Measurements from ENCODE around the gene PCDHB12.
"Not testable (repeated sequence)": the region's sequence is repeated elsewhere in the genome, so short reads cannot be mapped to it uniquely, and the experiment has no call there.

The PCDHB12 gene

GRCh38 chr5:141210281-141210680 lies 1.8 kb downstream of the PCDHB12 start:
- not testable (repeated sequence) for DNase-seq (ENCODE audit: low spot score)

- not testable (repeated sequence) for DNase-seq (ENCODE audit: low spot score)
These were observed 2.3 kb downstream of the PCDHB12 start for GRCh38 chr5:141210849-141211248.

GRCh38 chr5:141213656-141214339 lies 5.3 kb downstream of the PCDHB12 start, which contains the start of gene PCDHB13:
PCDHB13 (plus strand) TSS chr5:141213919; CDS start chr5:141214124, 205 bp downstream.
- DNase-seq (ENCODE audit: low spot score) = peak; percentile 59

- DNase-seq (ENCODE audit: low spot score) = not testable (repeated sequence)
These were observed 6.1 kb downstream of the PCDHB12 start for GRCh38 chr5:141214583-141214982.

GRCh38 chr5:141215504-141215903 lies 7.0 kb downstream of the PCDHB12 start:
- not testable (repeated sequence) for DNase-seq (ENCODE audit: low spot score)

- DNase-seq (ENCODE audit: low spot score) = not testable (repeated sequence)
These were observed 7.5 kb downstream of the PCDHB12 start for GRCh38 chr5:141216035-141216434.

- DNase-seq (ENCODE audit: low spot score) = peak; percentile 58
These were observed 14.7 kb downstream of the PCDHB12 start, which contains the start of gene PCDHB14 for GRCh38 chr5:141223112-141223783. PCDHB14 (plus strand) TSS chr5:141223343; CDS start chr5:141223506, 163 bp downstream.

GRCh38 chr5:141224844-141225243 lies 16.3 kb downstream of the PCDHB12 start:
- not testable (repeated sequence) for DNase-seq (ENCODE audit: low spot score)

- not testable (repeated sequence) for DNase-seq (ENCODE audit: low spot score)
These were observed 16.9 kb downstream of the PCDHB12 start for GRCh38 chr5:141225421-141225820.

GRCh38 chr5:141234109-141234667 lies 25.7 kb downstream of the PCDHB12 start:
- DNase-seq (ENCODE audit: low spot score) = no peak

GRCh38 chr5:141235922-141236321 lies 27.4 kb downstream of the PCDHB12 start:
- not testable (repeated sequence) for DNase-seq (ENCODE audit: low spot score)

GRCh38 chr5:141236516-141237313 lies 28.2 kb downstream of the PCDHB12 start:
- DNase-seq (ENCODE audit: low spot score) = no peak

- DNase-seq (ENCODE audit: low spot score) = no peak
These were observed 33.0 kb downstream of the PCDHB12 start for GRCh38 chr5:141241496-141241895.

- DNase-seq (ENCODE audit: low spot score) = peak; percentile 54
These were observed 36.8 kb downstream of the PCDHB12 start, which contains the start of gene PCDHB15 for GRCh38 chr5:141245250-141245717. PCDHB15 (plus strand) TSS chr5:141245395; CDS start chr5:141245579, 184 bp downstream.

- not testable (repeated sequence) for DNase-seq (ENCODE audit: low spot score)
These were observed 38.5 kb downstream of the PCDHB12 start for GRCh38 chr5:141246971-141247370.

GRCh38 chr5:141247434-141247833 lies 38.9 kb downstream of the PCDHB12 start:
- DNase-seq (ENCODE audit: low spot score) = not testable (repeated sequence)

- no peak for DNase-seq (ENCODE audit: low spot score)
These were observed 42.1 kb downstream of the PCDHB12 start for GRCh38 chr5:141250576-141250975.

GRCh38 chr5:141258464-141258863 lies 49.9 kb downstream of the PCDHB12 start:
- no peak for DNase-seq (ENCODE audit: low spot score)

GRCh38 chr5:141258948-141259347 lies 50.4 kb downstream of the PCDHB12 start:
- DNase-seq (ENCODE audit: low spot score) = no peak

- no peak for DNase-seq (ENCODE audit: low spot score)
These were observed 52.1 kb downstream of the PCDHB12 start for GRCh38 chr5:141260458-141261237.

GRCh38 chr5:141261238-141261546 lies 52.7 kb downstream of the PCDHB12 start:
- no peak for DNase-seq (ENCODE audit: low spot score)
